OCI-LY3 (cell line): ENCODE data around the gene TOMM34.
A peak's percentile ranks its signal among the peaks of the same experiment; 100 is the strongest.

Experiments
- H2AFZ ChIP-seq: fragments of 200-600, 300-600 bp; shearing (Covaris generic); 2 replicates; pipeline ENCODE4 v1.6.0; 2014; ENCODE audit warnings: antibody characterized with exemption, low read depth, low read length
- H3K27ac ChIP-seq: fragments of 200-600, 300-600 bp; sonication (generic); 2 replicates; pipeline ENCODE4 v1.5.1; 2014; ENCODE audit warnings: mild to moderate bottlenecking, low read length, moderate library complexity, mixed read lengths
- H3K27me3 ChIP-seq: fragments of 200-600, 300-600 bp; sonication (generic); 2 replicates; pipeline ENCODE4 v1.6.1; 2014; ENCODE audit warnings: low read depth, low read length, mixed read lengths
- H3K36me3 ChIP-seq: fragments of 200-600, 300-600 bp; sonication (generic); replicated peaks from 2 replicates; pipeline ENCODE3; 2014; ENCODE audit warnings: low read depth, low read length, mixed read lengths
- H3K4me1 ChIP-seq: fragments of 300-600, 200-600 bp; sonication (generic); 2 replicates; pipeline ENCODE4 v1.6.1; 2014; ENCODE audit warnings: low read length, mixed read lengths
- H3K4me2 ChIP-seq: fragments of 200-600, 300-600 bp; sonication (generic); 2 replicates; pipeline ENCODE4 v1.6.1; 2014; ENCODE audit warnings: low read length, mixed read lengths
- H3K4me3 ChIP-seq: fragments of 300-600, 200-600 bp; sonication (generic); 2 replicates; pipeline ENCODE4 v1.5.1; 2014; ENCODE audit warnings: antibody characterized with exemption, mild to moderate bottlenecking, low read length, moderate library complexity
- H3K79me2 ChIP-seq: fragments of 300-600, 200-600 bp; shearing (Covaris generic); 2 replicates; pipeline ENCODE4 v1.6.1; 2014; ENCODE audit warnings: mild to moderate bottlenecking, low read length, mixed read lengths
- H3K9ac ChIP-seq: fragments of 300-600, 200-600 bp; shearing (Covaris generic); 2 replicates; pipeline ENCODE4 v1.6.0; 2014; ENCODE audit warnings: mild to moderate bottlenecking, low read length, moderate library complexity
- H3K9me3 ChIP-seq: fragments of 200-600, 300-600 bp; shearing (Covaris generic); 2 replicates; pipeline ENCODE4 v1.6.1; 2014; ENCODE audit warnings: low read length, mixed read lengths; ENCODE audit not compliant: insufficient read depth
- H4K20me1 ChIP-seq: fragments of 200-600, 300-600 bp; sonication (generic); 2 replicates; pipeline ENCODE4 v1.6.1; 2016; ENCODE audit warnings: low read length, mixed read lengths; ENCODE audit not compliant: insufficient read depth
- CTCF ChIP-seq: fragments of 200-600, 300-600 bp; sonication (generic); IDR thresholded peaks from 2 replicates; pipeline ENCODE4 v1.5.1; 2014; ENCODE audit warnings: antibody characterized with exemption, low read length, low read depth
- EZH2phosphoT487 ChIP-seq: fragments of 200-600 bp; shearing (Covaris generic); IDR thresholded peaks from 2 replicates; pipeline ENCODE4 v1.6.1; 2018; ENCODE audit warnings: antibody characterized with exemption, mixed run types, low read depth

TOMM34 gene

GRCh38 chr20:44908987-44909871 lies 51.0 kb downstream of the TOMM34 start:
- peak overlapping the region; percentile 17; the same call in 1 of the 2 replicates for H2AFZ ChIP-seq
- H3K4me2 ChIP-seq, result peak overlapping the region; percentile 94
- peak overlapping the region; percentile 62 for H3K9ac ChIP-seq
- TF ChIP-seq EZH2phosphoT487, result no peak
- no peak for TF ChIP-seq CTCF
- peak overlapping the region; percentile 79 for H3K4me3 ChIP-seq
- H3K9me3 ChIP-seq, result no peaks in the 10 kb centered on the region
- peaks cover 7% of the 10 kb centered on the region; the same call in 1 of the 2 replicates for H3K79me2 ChIP-seq
- H3K27ac ChIP-seq, result peak overlapping the region; percentile 2; the same call in 1 of the 2 replicates
- H4K20me1 ChIP-seq, result no peaks in the 10 kb centered on the region; the same call in 1 of the 2 replicates
- H3K27me3 ChIP-seq, result no peaks in the 10 kb centered on the region
- H3K36me3 ChIP-seq, result peaks cover 55% of the 10 kb centered on the region
- H3K4me1 ChIP-seq, result peaks cover 13% of the 10 kb centered on the region; the same call in 1 of the 2 replicates

- H3K4me1 ChIP-seq, result peaks cover 3% of the 10 kb centered on the region; the same call in 1 of the 2 replicates
- H3K4me2 ChIP-seq, result no peak overlapping the region
- no peak for TF ChIP-seq EZH2phosphoT487
- no peak for TF ChIP-seq CTCF
- H3K4me3 ChIP-seq, result no peak overlapping the region
- H3K27me3 ChIP-seq, result no peaks in the 10 kb centered on the region
- peaks cover 36% of the 10 kb centered on the region for H3K79me2 ChIP-seq
- H3K36me3 ChIP-seq, result peaks cover 83% of the 10 kb centered on the region
- no peak overlapping the region for H3K27ac ChIP-seq
- H3K9ac ChIP-seq, result no peak overlapping the region
- H4K20me1 ChIP-seq, result peaks cover 34% of the 10 kb centered on the region
- H3K9me3 ChIP-seq, result no peaks in the 10 kb centered on the region
- no peak overlapping the region for H2AFZ ChIP-seq
These were observed 55.8 kb downstream of the TOMM34 start for GRCh38 chr20:44904377-44904776.

GRCh38 chr20:44901974-44902373 lies 58.2 kb downstream of the TOMM34 start:
- peaks cover 60% of the 10 kb centered on the region for H3K79me2 ChIP-seq
- peaks cover 75% of the 10 kb centered on the region for H3K36me3 ChIP-seq
- H3K4me3 ChIP-seq, result no peak overlapping the region
- H3K4me2 ChIP-seq, result no peak overlapping the region
- TF ChIP-seq CTCF (no peak), EZH2phosphoT487 (no peak)
- H3K9me3 ChIP-seq, result no peaks in the 10 kb centered on the region
- H2AFZ ChIP-seq, result no peak overlapping the region
- no peaks in the 10 kb centered on the region for H3K27me3 ChIP-seq
- H3K27ac ChIP-seq, result no peak overlapping the region
- H3K9ac ChIP-seq, result no peak overlapping the region
- H3K4me1 ChIP-seq, result no peaks in the 10 kb centered on the region
- H4K20me1 ChIP-seq, result peaks cover 56% of the 10 kb centered on the region

- no peaks in the 10 kb centered on the region for H3K27me3 ChIP-seq
- H3K4me2 ChIP-seq, result no peak overlapping the region
- H3K9ac ChIP-seq, result no peak overlapping the region
- peaks cover 70% of the 10 kb centered on the region for H3K36me3 ChIP-seq
- H3K27ac ChIP-seq, result no peak overlapping the region
- TF ChIP-seq CTCF, result no peak
- TF ChIP-seq EZH2phosphoT487, result no peak
- no peak overlapping the region for H2AFZ ChIP-seq
- H3K79me2 ChIP-seq, result peaks cover 77% of the 10 kb centered on the region
- peaks cover 72% of the 10 kb centered on the region for H4K20me1 ChIP-seq
- H3K9me3 ChIP-seq, result no peaks in the 10 kb centered on the region
- no peak overlapping the region for H3K4me3 ChIP-seq
- H3K4me1 ChIP-seq, result peaks cover 4% of the 10 kb centered on the region; the same call in 1 of the 2 replicates
These were observed 59.9 kb downstream of the TOMM34 start for GRCh38 chr20:44900231-44900854.
